KMS-11 (cell line): Measurements from ENCODE around the gene RIMS3.
A peak's percentile ranks its signal among the peaks of the same experiment; 100 is the strongest.

Source experiments
- H2AFZ ChIP-seq: fragments of 200-600 bp; sonication (generic); 2 replicates; pipeline ENCODE4 v1.6.1; 2016; ENCODE audit warnings: antibody characterized with exemption, mixed run types, low read depth
- H3K27ac ChIP-seq: fragments of 200-600 bp; sonication (generic); 2 replicates; pipeline ENCODE4 v1.6.1; 2016; ENCODE audit warnings: mild to moderate bottlenecking, mixed run types
- H3K27me3 ChIP-seq: fragments of 200-600 bp; sonication (generic); 2 replicates; pipeline ENCODE4 v1.6.1; 2017; ENCODE audit warnings: mild to moderate bottlenecking, low read depth, mixed run types, moderate library complexity; ENCODE audit not compliant: insufficient read depth
- H3K36me3 ChIP-seq: fragments of 200-600 bp; sonication (generic); 2 replicates; pipeline ENCODE4 v1.6.1; 2017; ENCODE audit warnings: mild to moderate bottlenecking, mixed run types; ENCODE audit not compliant: insufficient read depth
- H3K4me1 ChIP-seq: fragments of 200-600 bp; sonication (generic); 2 replicates; pipeline ENCODE4 v1.6.1; 2016; ENCODE audit warnings: mild to moderate bottlenecking, low read depth, mixed run types; ENCODE audit not compliant: poor library complexity, severe bottlenecking
- H3K4me2 ChIP-seq: fragments of 200-600 bp; sonication (generic); 2 replicates; pipeline ENCODE4 v1.7.0; 2016; ENCODE audit warnings: mild to moderate bottlenecking, mixed run types
- H3K4me3 ChIP-seq: fragments of 200-600 bp; sonication (generic); IDR thresholded peaks from 2 replicates; pipeline ENCODE4 v1.6.1; 2017; ENCODE audit warnings: low read depth, low read length, mixed read lengths; ENCODE audit not compliant: insufficient read depth
- H3K79me2 ChIP-seq: fragments of 200-600 bp; sonication (generic); 2 replicates; pipeline ENCODE4 v1.6.1; 2016; ENCODE audit warnings: low read depth, mixed run types; ENCODE audit not compliant: insufficient read depth
- H3K9ac ChIP-seq: fragments of 200-600 bp; sonication (generic); 2 replicates; pipeline ENCODE4 v1.6.1; 2016; ENCODE audit warnings: mild to moderate bottlenecking, mixed run types
- H4K20me1 ChIP-seq: fragments of 200-600 bp; sonication (generic); 2 replicates; pipeline ENCODE4 v1.6.1; 2016; ENCODE audit warnings: mild to moderate bottlenecking, mixed run types; ENCODE audit not compliant: insufficient read depth
- CTCF ChIP-seq: fragments of 200-600 bp; sonication (generic); conservative IDR thresholded peaks from 2 replicates; pipeline ENCODE4 v1.6.1; 2017; ENCODE audit warnings: low read depth, mild to moderate bottlenecking, antibody characterized with exemption, low read length, moderate library complexity, mixed read lengths

The RIMS3 gene

GRCh38 chr1:40662151-40662550 lies 3.3 kb downstream of the RIMS3 start:
- H3K9ac ChIP-seq, result no peak overlapping the region; the same call in 1 of the 2 replicates
- H3K4me1 ChIP-seq, result peaks cover 50% of the 10 kb centered on the region
- H3K36me3 ChIP-seq, result no peaks in the 10 kb centered on the region
- peak overlapping the region; percentile 99 for H3K4me2 ChIP-seq
- TF ChIP-seq CTCF, result no peak
- H3K4me3 ChIP-seq, result no peak overlapping the region
- H2AFZ ChIP-seq, result no peak overlapping the region
- H4K20me1 ChIP-seq, result no peaks in the 10 kb centered on the region
- peak overlapping the region; percentile 78 for H3K27ac ChIP-seq
- no peaks in the 10 kb centered on the region for H3K27me3 ChIP-seq
- H3K79me2 ChIP-seq, result peaks cover 25% of the 10 kb centered on the region; the same call in 1 of the 2 replicates

- Histone ChIP-seq H3K4me2 (no peak overlapping the region; the same call in 1 of the 2 replicates), H3K27me3 (no peaks in the 10 kb centered on the region), H3K9ac (no peak overlapping the region; the same call in 1 of the 2 replicates), H3K36me3 (no peaks in the 10 kb centered on the region), H3K79me2 (peaks cover 25% of the 10 kb centered on the region; the same call in 1 of the 2 replicates), H4K20me1 (no peaks in the 10 kb centered on the region), H3K4me1 (peaks cover 45% of the 10 kb centered on the region), H2AFZ (no peak overlapping the region), H3K27ac (peak overlapping the region; percentile 78; the same call in 1 of the 2 replicates), H3K4me3 (no peak overlapping the region)
- no peak for TF ChIP-seq CTCF
Measured at GRCh38 chr1:40661678-40662077, 3.8 kb downstream of the RIMS3 start.

GRCh38 chr1:40659649-40659947 lies 5.9 kb downstream of the RIMS3 start:
- Histone ChIP-seq H3K27me3 (no peaks in the 10 kb centered on the region), H3K27ac (no peak overlapping the region), H3K4me3 (no peak overlapping the region), H3K4me2 (no peak overlapping the region), H3K9ac (no peak overlapping the region), H2AFZ (no peak overlapping the region), H3K4me1 (peaks cover 38% of the 10 kb centered on the region), H3K36me3 (no peaks in the 10 kb centered on the region), H3K79me2 (peaks cover 22% of the 10 kb centered on the region; the same call in 1 of the 2 replicates), H4K20me1 (no peaks in the 10 kb centered on the region)
- TF ChIP-seq CTCF, result no peak

GRCh38 chr1:40658751-40659648 lies 6.5 kb downstream of the RIMS3 start:
- Histone ChIP-seq H3K27me3 (no peaks in the 10 kb centered on the region), H3K79me2 (peaks cover 18% of the 10 kb centered on the region; the same call in 1 of the 2 replicates), H3K4me2 (no peak overlapping the region), H3K4me1 (peaks cover 32% of the 10 kb centered on the region), H2AFZ (no peak overlapping the region), H3K27ac (no peak overlapping the region), H4K20me1 (no peaks in the 10 kb centered on the region), H3K4me3 (no peak overlapping the region), H3K9ac (no peak overlapping the region), H3K36me3 (no peaks in the 10 kb centered on the region)
- TF ChIP-seq CTCF, result no peak
